Measurements from ENCODE around the gene DXO.

The DXO gene

DNA sequence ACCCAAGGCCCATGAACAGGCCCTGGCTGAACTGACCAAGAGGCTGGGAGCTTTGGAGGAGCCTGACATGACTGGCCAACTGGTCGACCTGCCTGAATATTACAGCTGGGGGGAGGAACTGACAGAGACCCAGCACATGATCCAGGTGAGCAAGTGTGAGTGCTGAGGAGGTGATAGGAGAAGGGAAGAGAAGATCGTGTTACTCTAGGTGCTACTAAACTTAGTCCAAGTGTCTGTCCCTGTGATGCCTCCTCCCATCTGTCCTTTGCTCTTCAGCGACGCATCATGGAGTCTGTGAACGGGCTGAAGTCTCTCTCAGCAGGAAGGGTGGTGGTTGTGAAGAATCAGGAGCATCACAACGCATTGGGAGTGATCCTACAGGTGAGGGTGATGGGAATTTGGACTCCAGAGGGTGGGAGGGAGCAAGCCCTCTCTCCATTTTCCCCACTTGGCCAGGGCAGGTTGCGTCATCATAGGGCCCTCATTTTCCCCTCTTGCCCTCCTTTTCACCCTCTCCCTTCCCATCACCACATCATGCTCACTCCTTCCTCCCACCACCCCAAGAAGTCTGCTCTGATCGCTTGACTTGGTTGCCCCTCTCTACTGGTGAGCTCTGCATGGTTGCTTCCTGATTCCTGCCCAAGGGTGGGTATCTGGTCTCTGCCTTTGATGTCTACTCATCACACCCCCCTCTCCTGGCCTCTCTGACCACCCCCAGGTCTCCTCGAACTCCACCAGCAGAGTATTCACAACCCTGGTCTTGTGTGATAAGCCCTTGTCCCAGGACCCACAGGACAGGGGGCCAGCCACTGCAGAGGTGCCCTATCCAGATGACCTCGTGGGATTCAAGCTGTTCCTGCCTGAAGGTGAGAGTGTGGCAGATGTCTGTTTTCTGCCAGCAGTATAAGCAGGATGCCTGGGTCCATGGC is 4.7 kb downstream of the DXO start:
- H3K4me3 ChIP-seq (ENCODE audit: low read depth, low read length): no peak overlapping the region
- no peak for DNase-seq (ENCODE audit: low read depth)
- no peak for TF ChIP-seq CTCF (IDR thresholded peaks at IDR 0.05; ENCODE audit: low read depth, low read length, missing control alignments)

DNA sequence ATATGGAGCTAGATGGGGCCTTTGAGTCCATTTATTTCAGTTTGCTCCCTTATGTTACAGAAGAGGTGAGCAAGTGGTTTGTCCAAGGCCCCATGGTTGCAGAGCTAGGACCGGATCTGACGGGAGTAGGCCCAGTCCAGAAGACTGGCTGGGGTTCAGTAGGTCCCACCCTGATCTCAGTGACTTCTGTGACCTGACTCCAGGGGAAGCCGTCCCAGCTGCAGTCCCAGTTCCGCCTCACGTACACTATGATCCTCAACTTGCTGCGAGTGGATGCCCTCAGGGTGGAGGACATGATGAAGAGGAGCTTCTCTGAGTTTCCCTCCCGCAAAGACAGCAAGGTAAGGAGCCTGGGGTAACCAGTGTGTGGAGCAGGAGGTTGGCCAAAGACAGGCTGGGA is 5.4 kb downstream of the DXO start:
- no peak for DNase-seq (ENCODE audit: low read depth)
- no peak for TF ChIP-seq CTCF (IDR thresholded peaks at IDR 0.05; ENCODE audit: low read depth, low read length, missing control alignments)
- H3K4me3 ChIP-seq (ENCODE audit: low read depth, low read length): no peak overlapping the region

DNA sequence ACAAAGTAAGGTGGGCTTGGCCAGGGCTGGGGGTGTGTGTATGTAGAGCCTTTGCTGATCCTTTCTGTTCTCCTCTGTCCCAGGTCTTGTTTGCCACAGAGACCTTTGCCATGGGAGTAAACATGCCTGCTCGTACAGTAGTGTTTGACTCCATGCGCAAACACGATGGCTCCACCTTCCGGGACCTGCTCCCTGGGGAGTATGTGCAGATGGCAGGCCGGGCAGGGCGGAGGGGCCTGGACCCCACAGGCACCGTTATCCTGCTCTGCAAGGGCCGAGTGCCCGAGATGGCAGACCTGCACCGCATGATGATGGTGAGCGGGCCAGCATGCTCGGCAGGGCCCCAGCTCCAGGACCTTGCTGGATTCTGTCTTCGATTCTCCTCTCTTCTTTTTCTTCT is 6.2 kb downstream of the DXO start:
- no peak for TF ChIP-seq CTCF (IDR thresholded peaks at IDR 0.05; ENCODE audit: low read depth, low read length, missing control alignments)
- DNase-seq (ENCODE audit: low read depth): no peak
- H3K4me3 ChIP-seq (ENCODE audit: low read depth, low read length): no peak overlapping the region

- DNase-seq (ENCODE audit: low read depth): no peak
- H3K4me3 ChIP-seq (ENCODE audit: low read depth, low read length): no peak overlapping the region
- TF ChIP-seq CTCF (IDR thresholded peaks at IDR 0.05; ENCODE audit: low read depth, low read length, missing control alignments): no peak
Measured at GRCh38 chr6:31963921-31964320, 8.0 kb downstream of the DXO start.

DNA sequence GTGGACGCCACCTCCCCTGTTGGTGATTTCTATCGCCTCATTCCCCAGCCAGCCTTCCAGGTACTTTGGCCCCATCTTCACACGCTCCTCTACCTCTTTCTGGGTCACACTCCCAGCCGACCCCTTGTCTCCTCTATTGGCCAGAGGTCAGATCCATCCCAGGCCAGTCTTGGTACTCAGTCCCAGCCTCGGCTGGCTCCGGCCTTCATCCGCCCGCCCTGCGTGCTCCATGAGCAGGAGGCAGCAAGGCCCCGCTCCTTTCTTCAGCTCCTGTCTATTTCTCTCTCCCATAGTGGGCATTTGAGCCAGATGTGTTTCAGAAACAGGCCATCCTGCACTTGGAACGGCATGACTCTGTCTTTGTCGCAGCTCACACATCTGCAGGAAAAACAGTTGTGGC is 10.3 kb downstream of the DXO start:
- DNase-seq (ENCODE audit: low read depth): no peak
- no peak for TF ChIP-seq CTCF (IDR thresholded peaks at IDR 0.05; ENCODE audit: low read depth, low read length, missing control alignments)
- H3K4me3 ChIP-seq (ENCODE audit: low read depth, low read length): no peak overlapping the region

GRCh38 chr6:31958741-31959739 is 12.9 kb downstream of the DXO start, which contains the start of the genes NELFE and SKIC2:
TSS of gene NELFE (minus strand) at chr6:31958971. CDS start at chr6:31958446, 525 bp downstream.
TSS of gene SKIC2 (plus strand) at chr6:31959175. CDS start at chr6:31959193, 18 bp downstream.
- H3K4me3 ChIP-seq (ENCODE audit: low read depth, low read length): peak within 1 kb of the TSS; percentile 99
- peak; percentile 91 for DNase-seq (ENCODE audit: low read depth)
- no peak for TF ChIP-seq CTCF (IDR thresholded peaks at IDR 0.05; ENCODE audit: low read depth, low read length, missing control alignments)

Data from GM12864 (cell line).